ENCODE measurements around the gene GOPC.

GOPC gene

DNA sequence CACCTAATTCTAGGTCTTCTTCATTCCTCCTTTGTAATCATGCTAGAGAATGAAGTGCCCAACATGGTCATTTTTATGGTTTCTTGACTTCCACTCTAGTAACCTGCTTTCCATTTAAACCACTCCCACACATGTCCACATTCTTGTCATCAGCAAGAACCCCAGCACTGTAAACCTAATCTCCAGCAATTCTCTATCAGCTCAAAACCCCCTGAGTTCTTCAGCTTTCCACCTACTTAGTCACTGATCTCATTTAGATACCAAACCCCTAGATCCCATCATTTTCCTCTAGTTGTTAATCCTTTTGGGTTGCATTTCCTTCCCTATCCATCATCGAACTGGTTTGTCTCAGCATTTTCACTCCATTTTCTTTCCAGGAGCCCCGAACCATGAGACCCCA lies 49.7 kb downstream of the GOPC start:
- intact Hi-C loops (cut with DNase I): no loop called here
- no peak for DNase-seq

DNA sequence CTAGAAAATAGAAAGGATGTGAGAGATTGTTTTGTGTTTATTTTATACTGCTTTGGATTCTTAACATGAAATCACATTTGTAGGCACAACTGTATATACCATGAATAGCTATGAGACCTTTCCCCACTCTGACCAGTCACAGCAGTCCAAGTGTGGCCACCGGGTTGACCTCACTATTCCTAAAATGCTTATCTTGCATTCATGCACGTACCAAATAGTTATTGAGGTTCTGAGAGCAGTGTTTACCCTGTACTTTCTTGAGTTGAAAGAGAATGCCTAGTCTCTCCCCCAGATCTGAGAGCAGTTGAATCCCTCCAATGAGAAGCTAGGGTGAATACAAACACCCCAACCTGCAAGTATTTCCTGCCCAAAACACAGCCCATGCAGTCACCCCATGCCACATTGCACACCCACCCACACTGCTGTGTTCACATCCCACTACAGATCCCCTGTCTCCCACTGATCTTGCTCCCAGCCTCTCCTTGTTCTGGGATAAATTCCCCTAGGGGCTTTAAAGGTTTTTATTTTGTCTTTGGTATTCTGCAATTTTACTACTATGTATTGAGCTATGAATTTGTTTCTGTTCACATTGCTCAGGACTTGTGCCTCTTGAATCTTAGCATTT lies 51.6 kb downstream of the GOPC start:
- intact Hi-C loops (cut with DNase I): no loop called here

DNA sequence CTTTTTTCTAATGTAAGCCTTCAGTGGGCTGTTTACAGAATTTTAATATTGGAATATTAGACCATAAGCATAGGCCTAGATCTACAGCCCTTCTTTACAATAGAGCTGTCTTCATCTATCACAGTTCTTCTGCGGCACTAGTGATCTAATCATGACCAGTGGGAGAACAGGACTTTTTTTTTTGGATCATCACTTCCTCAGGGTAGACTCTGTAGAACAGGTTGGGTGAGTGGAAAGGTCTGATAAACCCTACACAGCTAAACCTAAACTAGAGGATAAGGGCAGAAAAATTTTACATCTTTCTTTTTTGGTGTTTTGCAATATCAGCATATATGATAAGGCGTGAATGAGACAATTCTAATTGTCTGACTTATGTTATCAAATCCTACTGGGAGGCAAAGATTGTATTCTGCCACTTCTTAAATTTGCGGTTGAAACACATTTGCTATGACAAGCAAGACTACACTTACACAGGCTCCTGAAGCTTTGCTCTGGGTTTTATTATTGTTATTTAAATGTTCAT lies 52.2 kb downstream of the GOPC start:
- intact Hi-C loops (cut with DNase I): no loop called here
- DNase-seq: no peak

More for the DNA sequence above, 51.6 kb downstream of the GOPC start:
- DNase-seq: no peak

- intact Hi-C loops (cut with DNase I): loop anchor here (2.0 to 5.0 kb wide), 2 partner anchors 67 to 101 kb away; partner anchors contain the start of gene DCBLD1
Measured at GRCh38 chr6:117549611-117550010, 52.7 kb downstream of the GOPC start.

DNA sequence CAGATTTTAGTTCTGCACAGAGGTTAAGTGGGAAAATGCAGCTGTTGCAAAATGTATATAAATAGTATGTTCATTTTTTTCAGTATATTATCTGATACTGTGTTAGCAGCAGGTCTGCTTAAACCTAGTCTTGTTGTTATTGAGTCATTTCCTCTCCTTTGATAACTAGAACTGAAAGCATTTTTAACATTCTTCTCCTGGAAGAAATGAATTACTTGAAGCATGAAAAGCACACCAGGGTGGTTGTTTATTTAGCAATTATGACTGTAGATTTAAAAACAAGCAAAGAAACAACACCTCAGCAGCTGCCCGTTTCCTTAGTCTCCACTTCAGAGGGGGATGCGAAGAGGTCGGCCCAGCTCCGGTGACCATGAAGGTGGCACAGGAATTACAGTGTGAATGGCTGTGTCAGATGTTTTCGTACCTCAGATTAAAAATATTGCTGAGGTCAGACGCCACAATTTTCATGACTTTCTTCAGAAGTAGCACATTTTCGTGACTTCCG lies 53.5 kb downstream of the GOPC start:
- intact Hi-C loops (cut with DNase I): loop anchor here (2.0 to 5.0 kb wide), 2 partner anchors 67 to 100 kb away; partner anchors contain the start of gene DCBLD1
- DNase-seq: no peak

More at GRCh38 chr6:117549611-117550010, 52.7 kb downstream of the GOPC start:
- DNase-seq: no peak

DNA sequence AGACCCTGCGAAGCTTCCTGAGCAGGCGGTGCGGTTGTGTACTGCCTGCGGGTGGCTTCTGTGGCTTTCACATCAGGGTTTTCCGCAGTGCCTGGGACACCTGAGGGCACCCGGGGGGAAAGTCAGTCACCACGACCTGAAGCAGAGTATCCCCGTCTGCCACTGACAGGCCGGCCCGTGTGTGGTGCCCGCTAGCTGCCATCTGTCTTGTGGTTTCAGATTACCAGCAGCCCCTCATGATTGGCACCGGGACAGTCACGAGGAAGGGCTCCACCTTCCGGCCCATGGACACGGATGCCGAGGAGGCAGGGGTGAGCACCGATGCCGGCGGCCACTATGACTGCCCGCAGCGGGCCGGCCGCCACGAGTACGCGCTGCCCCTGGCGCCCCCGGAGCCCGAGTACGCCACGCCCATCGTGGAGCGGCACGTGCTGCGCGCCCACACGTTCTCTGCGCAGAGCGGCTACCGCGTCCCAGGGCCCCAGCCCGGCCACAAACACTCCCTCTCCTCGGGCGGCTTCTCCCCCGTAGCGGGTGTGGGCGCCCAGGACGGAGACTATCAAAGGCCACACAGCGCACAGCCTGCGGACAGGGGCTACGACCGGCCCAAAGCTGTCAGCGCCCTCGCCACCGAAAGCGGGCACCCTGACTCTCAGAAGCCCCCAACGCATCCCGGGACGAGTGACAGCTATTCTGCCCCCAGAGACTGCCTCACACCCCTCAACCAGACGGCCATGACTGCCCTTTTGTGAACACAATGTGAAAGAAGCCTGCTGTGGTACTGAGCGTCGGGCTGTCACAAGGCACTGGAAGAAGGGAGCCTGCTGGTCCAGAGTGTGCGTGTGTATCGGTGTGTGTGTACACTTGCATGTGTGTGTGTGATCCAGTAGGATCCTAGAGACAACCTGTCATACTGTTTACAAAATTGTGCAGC lies 54.4 kb downstream of the GOPC start:
- DNase-seq: peak; percentile 29 to 94 (median 62)
- intact Hi-C loops (cut with DNase I): loop anchor here (2.0 to 5.0 kb wide), 2 partner anchors 66 to 99 kb away; partner anchors contain the start of gene DCBLD1

GRCh38 chr6:117546674-117547073 lies 55.6 kb downstream of the GOPC start:
- no peak for DNase-seq
- intact Hi-C loops (cut with DNase I): loop anchor here (5.0 kb wide), 1 partner anchor 64 kb away; the partner anchor contains the start of gene DCBLD1

- no peak for DNase-seq
- intact Hi-C loops (cut with DNase I): loop anchor here (5.0 kb wide), 1 partner anchor 63 kb away; the partner anchor contains the start of gene DCBLD1
Measured at GRCh38 chr6:117545161-117545595, 57.1 kb downstream of the GOPC start.

DNA sequence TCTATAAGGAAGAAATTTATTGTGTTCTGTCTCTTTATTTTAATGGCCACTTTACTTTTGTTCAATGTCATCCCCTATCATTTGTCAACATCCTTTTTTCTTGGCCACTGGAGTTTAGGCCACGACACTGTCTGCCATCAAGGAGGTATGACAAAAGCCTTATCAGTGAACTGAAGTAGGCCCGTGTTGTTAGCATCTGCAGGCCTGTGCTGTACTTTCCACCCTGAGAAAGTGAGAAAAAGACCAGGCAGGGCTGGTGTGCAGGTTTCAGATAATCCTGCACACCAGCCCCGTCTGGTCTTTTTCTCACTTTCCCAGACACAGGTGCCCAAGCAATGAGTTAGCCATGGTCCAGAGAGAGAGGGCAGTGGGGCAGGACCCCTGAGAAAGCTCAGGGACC lies 57.6 kb downstream of the GOPC start:
- intact Hi-C loops (cut with DNase I): loop anchor here (5.0 kb wide), 1 partner anchor 62 kb away; the partner anchor contains the start of gene DCBLD1
- no peak for DNase-seq

GRCh38 chr6:117542493-117542892 lies 59.8 kb downstream of the GOPC start:
- no peak for DNase-seq
- intact Hi-C loops (cut with DNase I): no loop called here

DNA sequence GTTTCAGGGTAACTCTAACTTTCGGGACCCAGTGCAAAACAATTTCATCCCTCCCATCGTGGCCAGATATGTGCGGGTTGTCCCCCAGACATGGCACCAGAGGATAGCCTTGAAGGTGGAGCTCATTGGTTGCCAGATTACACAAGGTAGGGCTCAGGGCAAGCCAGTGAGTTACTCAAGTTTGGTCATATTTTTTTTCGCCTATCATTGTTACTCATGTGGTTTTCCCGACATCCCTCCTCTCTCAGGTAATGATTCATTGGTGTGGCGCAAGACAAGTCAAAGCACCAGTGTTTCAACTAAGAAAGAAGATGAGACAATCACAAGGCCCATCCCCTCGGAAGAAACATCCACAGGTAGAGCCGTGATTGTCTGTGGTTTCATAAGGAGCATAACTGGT lies 61.6 kb downstream of the GOPC start:
- DNase-seq: no peak
- intact Hi-C loops (cut with DNase I): no loop called here

DNA sequence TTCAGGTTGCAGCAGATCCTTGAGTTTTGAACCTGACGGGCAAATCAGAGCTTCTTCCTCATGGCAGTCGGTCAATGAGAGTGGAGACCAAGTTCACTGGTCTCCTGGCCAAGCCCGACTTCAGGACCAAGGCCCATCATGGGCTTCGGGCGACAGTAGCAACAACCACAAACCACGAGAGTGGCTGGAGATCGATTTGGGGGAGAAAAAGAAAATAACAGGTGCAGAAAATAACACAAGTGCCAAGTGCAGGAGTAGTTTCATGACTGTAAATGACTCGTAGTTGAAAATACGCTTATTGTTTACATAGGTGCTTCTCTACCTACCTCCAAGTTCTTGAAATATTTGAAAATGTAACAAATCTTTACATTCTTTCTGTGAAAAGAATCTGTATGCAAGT lies 63.7 kb downstream of the GOPC start:
- no peak for DNase-seq

DNA sequence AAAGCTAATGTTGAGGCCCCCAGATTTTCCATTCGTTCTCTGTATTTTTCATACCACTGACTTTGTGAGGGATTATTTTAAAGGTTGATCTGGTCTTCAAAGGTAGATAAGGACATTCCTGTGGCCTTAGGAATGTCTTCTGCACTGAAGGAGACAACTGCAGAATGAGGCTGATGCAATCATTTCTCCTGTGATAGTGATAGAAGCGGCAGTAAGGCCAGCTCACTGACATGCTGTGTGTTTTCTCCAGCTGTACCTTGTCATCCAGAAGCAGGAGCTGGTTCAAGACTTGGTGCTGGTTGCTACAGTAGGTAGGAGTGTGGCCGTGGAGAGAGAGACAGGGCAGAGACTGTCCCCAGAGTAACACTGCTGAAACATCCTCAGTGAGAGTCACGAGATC lies 66.0 kb downstream of the GOPC start:
- no peak for DNase-seq
- intact Hi-C loops (cut with DNase I): no loop called here

More for the DNA sequence above, 63.7 kb downstream of the GOPC start:
- intact Hi-C loops (cut with DNase I): no loop called here

- intact Hi-C loops (cut with DNase I): no loop called here
Measured at GRCh38 chr6:117534974-117535373, 67.3 kb downstream of the GOPC start.

GRCh38 chr6:117533775-117534174 lies 68.5 kb downstream of the GOPC start:
- intact Hi-C loops (cut with DNase I): no loop called here

More at GRCh38 chr6:117534974-117535373, 67.3 kb downstream of the GOPC start:
- no peak for DNase-seq

GRCh38 chr6:117531809-117532725 lies 70.2 kb downstream of the GOPC start:
- intact Hi-C loops (cut with DNase I): no loop called here
- DNase-seq: no peak

More at GRCh38 chr6:117533775-117534174, 68.5 kb downstream of the GOPC start:
- DNase-seq: no peak

- DNase-seq: no peak
- intact Hi-C loops (cut with DNase I): no loop called here
Measured at GRCh38 chr6:117531346-117531745, 71.0 kb downstream of the GOPC start.

GRCh38 chr6:117530467-117531242 lies 71.7 kb downstream of the GOPC start:
- DNase-seq: no peak
- intact Hi-C loops (cut with DNase I): no loop called here

DNA sequence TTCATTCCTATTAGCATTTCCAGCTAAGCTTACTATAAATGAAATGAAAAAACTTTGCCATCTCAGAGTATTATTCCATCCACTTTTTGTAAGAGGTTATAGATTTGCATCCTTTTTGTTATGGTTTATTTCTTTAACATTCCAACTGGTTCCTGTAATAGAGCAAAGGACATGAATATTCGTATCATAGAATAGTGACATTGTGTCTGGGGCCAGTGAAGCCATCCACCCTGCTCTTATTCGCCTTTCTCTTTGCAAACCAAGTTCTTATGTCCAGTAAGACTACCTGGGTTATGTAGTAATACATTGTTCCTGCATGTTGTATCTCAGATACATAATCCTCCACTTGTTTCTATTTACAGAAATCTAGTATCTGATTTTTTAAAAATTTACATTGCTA lies 76.7 kb downstream of the GOPC start:
- no peak for DNase-seq
- intact Hi-C loops (cut with DNase I): no loop called here

All from posterior cingulate gyrus (tissue), 11 donors.